HAP-1 (cell line): ENCODE results near the gene ACTL7B.
"Not testable (repeated sequence)": the region's sequence is repeated elsewhere in the genome, so short reads cannot be mapped to it uniquely, and the experiment has no call there.

Experiments used
- DNase-seq, 2 experiments: peaks; one replicate each; pipeline ENCODE4 v3.0.0-alpha.2; 2016 to 2020; ENCODE audit warnings: low spot score in 2 of 2
- H3K27me3 ChIP-seq: fragments of 250-450 bp; sonication (Bioruptor Pico); 2 replicates; pipeline ENCODE4 v1.5.1; 2020; ENCODE audit warnings: low read depth, mild to moderate bottlenecking, moderate library complexity
- H3K36me3 ChIP-seq: fragments of 250-450 bp; sonication (Bioruptor Pico); replicated peaks from 2 replicates; pipeline ENCODE4 v1.5.1; 2020; ENCODE audit warnings: mild to moderate bottlenecking
- H3K4me1 ChIP-seq: fragments of 250-450 bp; sonication (Bioruptor Pico); 2 replicates; pipeline ENCODE4 v1.5.1; 2020; ENCODE audit warnings: mild to moderate bottlenecking
- H3K4me3 ChIP-seq: fragments of 250-450 bp; sonication (Bioruptor Pico); 2 replicates; pipeline ENCODE4 v1.5.1; 2020; ENCODE audit warnings: mild to moderate bottlenecking, moderate library complexity
- H3K9me3 ChIP-seq: fragments of 250-450 bp; sonication (Bioruptor Pico); 2 replicates; pipeline ENCODE4 v1.5.1; 2020; ENCODE audit warnings: mild to moderate bottlenecking, moderate library complexity
- in situ Hi-C: fragments of 300-500 bp; cut with MboI; formaldehyde crosslinking; loops from 3 replicates; pipeline ENCODE4 v1.14.3; 2020; ENCODE audit warnings: low sequenced_read_pairs, inconsistent platforms, mixed read lengths

ACTL7B gene

GRCh38 chr9:108861464-108861863 is 5.7 kb upstream of the ACTL7B start:
- in situ Hi-C loops: no loop called here
- no peaks in the 10 kb centered on the region for H3K36me3 ChIP-seq
- no peak overlapping the region for H3K4me3 ChIP-seq
- H3K27me3 ChIP-seq: no peaks in the 10 kb centered on the region
- no peaks in the 10 kb centered on the region for H3K9me3 ChIP-seq
- no peaks in the 10 kb centered on the region for H3K4me1 ChIP-seq
- DNase-seq: no peak

- no peak for DNase-seq
- Histone ChIP-seq H3K9me3 (no peaks in the 10 kb centered on the region), H3K36me3 (no peaks in the 10 kb centered on the region), H3K4me3 (no peak overlapping the region), H3K27me3 (no peaks in the 10 kb centered on the region), H3K4me1 (no peaks in the 10 kb centered on the region)
- in situ Hi-C loops: no loop called here
Observed at GRCh38 chr9:108860764-108861163, 5.0 kb upstream of the ACTL7B start.

- in situ Hi-C loops: no loop called here
- Histone ChIP-seq H3K36me3 (no peaks in the 10 kb centered on the region), H3K4me3 (no peak overlapping the region), H3K4me1 (no peaks in the 10 kb centered on the region), H3K27me3 (no peaks in the 10 kb centered on the region), H3K9me3 (no peaks in the 10 kb centered on the region)
- DNase-seq: no peak
Observed at GRCh38 chr9:108860354-108860753, 4.6 kb upstream of the ACTL7B start.

- in situ Hi-C loops: no loop called here
- no peak for DNase-seq
- H3K36me3 ChIP-seq: no peaks in the 10 kb centered on the region
- H3K4me3 ChIP-seq: no peak overlapping the region
- no peaks in the 10 kb centered on the region for H3K4me1 ChIP-seq
- no peaks in the 10 kb centered on the region for H3K9me3 ChIP-seq
- H3K27me3 ChIP-seq: no peaks in the 10 kb centered on the region
Observed at GRCh38 chr9:108859459-108860114, 3.8 kb upstream of the ACTL7B start.

- in situ Hi-C loops: no loop called here
- Histone ChIP-seq H3K27me3 (no peaks in the 10 kb centered on the region), H3K9me3 (no peaks in the 10 kb centered on the region), H3K4me1 (no peaks in the 10 kb centered on the region), H3K4me3 (no peak overlapping the region), H3K36me3 (no peaks in the 10 kb centered on the region)
- no peak for DNase-seq
Observed at GRCh38 chr9:108857572-108857971, 1.8 kb upstream of the ACTL7B start.

GRCh38 chr9:108855529-108855886 is 278 bp downstream of the ACTL7B start:
- Histone ChIP-seq H3K4me1 (no peaks in the 10 kb centered on the region), H3K36me3 (no peaks in the 10 kb centered on the region), H3K4me3 (no peak overlapping the region), H3K9me3 (no peaks in the 10 kb centered on the region), H3K27me3 (no peaks in the 10 kb centered on the region)
- in situ Hi-C loops: no loop called here
- DNase-seq: no peak

GRCh38 chr9:108854641-108855528 is 901 bp downstream of the ACTL7B start:
- no peak for DNase-seq
- in situ Hi-C loops: no loop called here
- Histone ChIP-seq H3K4me3 (no peak overlapping the region), H3K27me3 (no peaks in the 10 kb centered on the region), H3K4me1 (no peaks in the 10 kb centered on the region), H3K9me3 (no peaks in the 10 kb centered on the region), H3K36me3 (no peaks in the 10 kb centered on the region)

- Histone ChIP-seq H3K27me3 (no peaks in the 10 kb centered on the region), H3K36me3 (no peaks in the 10 kb centered on the region), H3K4me3 (no peak overlapping the region), H3K4me1 (no peaks in the 10 kb centered on the region), H3K9me3 (no peaks in the 10 kb centered on the region)
- DNase-seq: no peak
- in situ Hi-C loops: no loop called here
Observed at GRCh38 chr9:108854094-108854493, 1.7 kb downstream of the ACTL7B start.

GRCh38 chr9:108852079-108852478 is 3.7 kb downstream of the ACTL7B start:
- H3K27me3 ChIP-seq: no peaks in the 10 kb centered on the region
- DNase-seq: no peak
- H3K36me3 ChIP-seq: no peaks in the 10 kb centered on the region
- no peaks in the 10 kb centered on the region for H3K9me3 ChIP-seq
- in situ Hi-C loops: no loop called here
- no peak overlapping the region for H3K4me3 ChIP-seq
- H3K4me1 ChIP-seq: no peaks in the 10 kb centered on the region

- H3K4me1 ChIP-seq: no peaks in the 10 kb centered on the region
- H3K4me3 ChIP-seq: no peak overlapping the region
- no peaks in the 10 kb centered on the region for H3K36me3 ChIP-seq
- no peak for DNase-seq
- no peaks in the 10 kb centered on the region for H3K27me3 ChIP-seq
- in situ Hi-C loops: no loop called here
- no peaks in the 10 kb centered on the region for H3K9me3 ChIP-seq
Observed at GRCh38 chr9:108851138-108851537, 4.6 kb downstream of the ACTL7B start.

GRCh38 chr9:108850293-108850897 is 5.4 kb downstream of the ACTL7B start:
- no peaks in the 10 kb centered on the region for H3K27me3 ChIP-seq
- H3K9me3 ChIP-seq: no peaks in the 10 kb centered on the region
- DNase-seq: no peak
- no peak overlapping the region for H3K4me3 ChIP-seq
- H3K36me3 ChIP-seq: no peaks in the 10 kb centered on the region
- in situ Hi-C loops: no loop called here
- no peaks in the 10 kb centered on the region for H3K4me1 ChIP-seq

GRCh38 chr9:108848296-108848695 is 7.5 kb downstream of the ACTL7B start:
- in situ Hi-C loops, H3K4me3 ChIP-seq, DNase-seq, H3K4me1 ChIP-seq, H3K27me3 ChIP-seq, H3K9me3 ChIP-seq, H3K36me3 ChIP-seq: not testable (repeated sequence)

- no peaks in the 10 kb centered on the region for H3K27me3 ChIP-seq
- DNase-seq: no peak
- in situ Hi-C loops: no loop called here
- H3K36me3 ChIP-seq: no peaks in the 10 kb centered on the region
- no peaks in the 10 kb centered on the region for H3K4me1 ChIP-seq
- no peaks in the 10 kb centered on the region for H3K9me3 ChIP-seq
- H3K4me3 ChIP-seq: no peak overlapping the region
Observed at GRCh38 chr9:108845947-108846346, 9.8 kb downstream of the ACTL7B start.

- no peaks in the 10 kb centered on the region for H3K27me3 ChIP-seq
- in situ Hi-C loops: no loop called here
- no peaks in the 10 kb centered on the region for H3K4me1 ChIP-seq
Observed at GRCh38 chr9:108845507-108845906, 10.3 kb downstream of the ACTL7B start.

More at GRCh38 chr9:108845507-108845906, 10.3 kb downstream of the ACTL7B start:
- no peaks in the 10 kb centered on the region for H3K9me3 ChIP-seq
- H3K4me3 ChIP-seq: no peak overlapping the region
- no peaks in the 10 kb centered on the region for H3K36me3 ChIP-seq
- DNase-seq: no peak
